Myocyte (in vitro differentiated cells): Measurements from ENCODE around the gene PDIK1L. TPM values are rescaled to one million over a fixed set of nuclear protein-coding genes. Genes with fewer than 3 reads are reported as not detected.
A peak's percentile ranks its signal among the peaks of the same experiment; 100 is the strongest.

Experiments
- DNase-seq: peaks from one replicate; pipeline ENCODE4 v3.0.0-alpha.2; 2012; ENCODE audit warnings: low read depth
- total RNA-seq: library from RNA; depleted of rRNA; stranded (reverse); fragments of >200 nt; gene quantifications from 2 replicates; pipeline ENCODE4 v1.2.3, GENCODE V29; 2014

Gene PDIK1L
- total RNA-seq, 1 donor from 2014 or later = 5.1 TPM

DNA sequence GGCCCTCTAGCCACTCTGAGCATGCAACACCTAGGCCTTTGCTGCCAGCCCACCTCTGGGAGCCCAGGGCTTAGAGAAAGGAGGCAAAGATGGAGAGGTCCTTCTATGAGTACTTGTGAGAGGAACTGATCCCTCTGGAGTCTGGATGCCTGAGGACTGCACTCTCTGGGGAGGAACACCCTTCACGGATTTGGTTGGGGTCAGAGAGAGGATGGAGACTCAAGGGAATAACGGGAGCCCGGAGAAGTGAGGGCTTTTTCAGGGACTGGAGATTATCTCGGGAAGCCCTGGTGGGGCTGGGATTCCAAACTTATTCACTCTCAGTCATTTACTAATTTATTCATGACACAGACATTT lies 57.6 kb downstream of the PDIK1L start:
- DNase-seq = no peak

DNA sequence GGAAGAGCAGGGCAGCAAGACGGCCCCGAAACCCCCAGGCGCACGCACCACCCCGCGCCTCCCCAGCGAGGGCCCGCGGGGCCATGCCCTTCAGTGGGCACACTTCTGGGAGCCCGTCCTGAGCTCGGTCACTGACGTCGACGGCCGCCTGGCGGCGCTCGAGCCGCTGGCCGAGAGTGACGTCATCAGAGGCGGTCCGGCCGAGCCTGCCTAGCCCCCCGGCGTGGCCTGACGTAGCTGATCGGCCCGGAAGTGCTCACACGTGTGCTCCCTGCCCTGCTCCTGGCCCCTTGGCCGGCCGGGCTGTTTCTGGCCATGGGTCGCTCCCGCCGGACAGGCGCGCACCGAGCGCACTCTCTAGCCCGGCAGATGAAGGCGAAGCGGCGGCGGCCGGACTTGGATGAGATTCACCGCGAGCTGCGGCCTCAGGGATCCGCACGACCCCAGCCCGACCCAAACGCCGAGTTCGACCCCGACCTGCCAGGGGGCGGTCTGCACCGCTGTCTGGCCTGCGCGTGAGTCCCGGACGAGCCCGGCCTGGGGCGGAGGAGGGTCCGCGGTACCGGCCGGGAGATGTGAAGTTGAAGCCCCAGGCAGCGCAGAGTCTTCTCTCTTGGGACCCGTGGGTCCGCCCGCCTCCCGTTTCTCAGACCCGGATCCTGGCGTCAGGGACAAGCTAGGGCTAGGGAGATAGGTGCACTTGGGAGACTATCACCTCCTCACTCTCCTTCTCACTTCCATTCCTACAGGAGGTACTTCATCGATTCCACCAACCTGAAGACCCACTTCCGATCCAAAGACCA lies 58.2 kb downstream of the PDIK1L start, which contains the start of gene ZNF593:
Gene ZNF593 (plus strand): TSS at position 240 of the 803 bp plus-strand sequence. CDS start 76 bp downstream, at position 316.
- DNase-seq = peak; percentile 91

GRCh38 chr1:26170472-26170821 lies 58.8 kb downstream of the PDIK1L start:
- DNase-seq = no peak

GRCh38 chr1:26171084-26172072 lies 59.8 kb downstream of the PDIK1L start, which contains the start of gene ZNF593OS:
Gene ZNF593OS, minus strand, starts transcription at chr1:26171832. Its CDS starts 171 bp downstream, at chr1:26171661.
- DNase-seq = no peak

Other genes starting within 250 kb of the PDIK1L start
- gene PAQR7, start 236.1 kb upstream of the PDIK1L start, total RNA-seq = 6.3 and 9.8 TPM in 2 replicates
- 138 and 179 TPM in 2 replicates for gene STMN1, start 205.4 kb upstream of the PDIK1L start, total RNA-seq
- 18.0 and 45.2 TPM in 2 replicates for gene PAFAH2, start 113.8 kb upstream of the PDIK1L start, total RNA-seq
- gene EXTL1, start 90.0 kb upstream of the PDIK1L start, total RNA-seq = 12.8 and 20.1 TPM in 2 replicates
- 0.10 and 0.21 TPM in 2 replicates for gene SLC30A2, start 65.7 kb upstream of the PDIK1L start, total RNA-seq
- gene TRIM63, start 44.2 kb upstream of the PDIK1L start, total RNA-seq = 18.6 and 26.2 TPM in 2 replicates
- not detected in 2 replicates for gene FAM110D, start 47.3 kb downstream of the PDIK1L start, total RNA-seq
- not detected in 2 replicates for gene C1orf232, start 57.1 kb downstream of the PDIK1L start, total RNA-seq
- gene ZNF593, start 58.1 kb downstream of the PDIK1L start, total RNA-seq = 25.6 and 27.8 TPM in 2 replicates
- not detected in 2 replicates for gene ZNF593OS, start 60.0 kb downstream of the PDIK1L start, total RNA-seq
- 0.36 and 0.62 TPM in 2 replicates for gene CNKSR1, start 65.7 kb downstream of the PDIK1L start, total RNA-seq
- gene CATSPER4, start 78.8 kb downstream of the PDIK1L start, total RNA-seq = not detected in 2 replicates
- gene CEP85, start 122.4 kb downstream of the PDIK1L start, total RNA-seq = 13.0 and 22.6 TPM in 2 replicates
- 49.0 and 51.4 TPM in 2 replicates for gene SH3BGRL3, start 168.3 kb downstream of the PDIK1L start, total RNA-seq
- 4.2 and 4.5 TPM in 2 replicates for gene UBXN11, start 194.8 kb downstream of the PDIK1L start, total RNA-seq
- not detected in 2 replicates for gene CD52, start 206.1 kb downstream of the PDIK1L start, total RNA-seq
- gene CRYBG2, start 242.3 kb downstream of the PDIK1L start, total RNA-seq = not detected in 2 replicates